A172 (cell line): Measurements from ENCODE around the gene ATP1B1. TPM values are rescaled to one million over a fixed set of nuclear protein-coding genes. Genes with fewer than 3 reads are reported as not detected.
"Not testable (repeated sequence)": the region's sequence is repeated elsewhere in the genome, so short reads cannot be mapped to it uniquely, and the experiment has no call there.

Experiments
- DNase-seq: peaks from one replicate; pipeline ENCODE4 v3.0.0-alpha.2; 2015; ENCODE audit warnings: low spot score
- total RNA-seq: library from RNA; depleted of rRNA; stranded (reverse); fragments of >200 nt; shearing (Covaris generic); gene quantifications from 2 replicates; pipeline ENCODE4 v1.2.3, GENCODE V29; 2014

ATP1B1 gene
- total RNA-seq, 1 experiment from 2014 or later, result 60.1 TPM

GRCh38 chr1:169142129-169142528, 35.6 kb downstream of the ATP1B1 start:
- no peak for DNase-seq

GRCh38 chr1:169143346-169143745, 36.9 kb downstream of the ATP1B1 start:
- no peak for DNase-seq

DNA sequence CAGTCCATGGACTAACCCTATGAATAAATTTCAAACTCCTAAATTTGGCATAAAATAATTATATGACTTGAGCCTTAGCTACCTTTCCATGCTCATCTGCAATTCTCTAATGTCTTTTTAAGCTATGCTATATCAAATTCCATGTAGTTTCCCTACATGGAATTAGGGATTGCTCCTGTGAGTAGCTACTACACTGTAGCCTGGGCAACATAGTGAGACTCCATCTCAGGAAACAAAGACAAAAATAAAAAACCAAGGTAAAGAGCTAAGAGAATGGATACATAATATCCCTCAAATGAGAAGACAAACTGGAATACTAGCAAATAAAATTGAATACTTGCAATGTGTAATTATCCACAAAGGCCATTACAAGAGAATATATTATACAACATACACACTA, 37.5 kb downstream of the ATP1B1 start:
- DNase-seq, result no peak

DNA sequence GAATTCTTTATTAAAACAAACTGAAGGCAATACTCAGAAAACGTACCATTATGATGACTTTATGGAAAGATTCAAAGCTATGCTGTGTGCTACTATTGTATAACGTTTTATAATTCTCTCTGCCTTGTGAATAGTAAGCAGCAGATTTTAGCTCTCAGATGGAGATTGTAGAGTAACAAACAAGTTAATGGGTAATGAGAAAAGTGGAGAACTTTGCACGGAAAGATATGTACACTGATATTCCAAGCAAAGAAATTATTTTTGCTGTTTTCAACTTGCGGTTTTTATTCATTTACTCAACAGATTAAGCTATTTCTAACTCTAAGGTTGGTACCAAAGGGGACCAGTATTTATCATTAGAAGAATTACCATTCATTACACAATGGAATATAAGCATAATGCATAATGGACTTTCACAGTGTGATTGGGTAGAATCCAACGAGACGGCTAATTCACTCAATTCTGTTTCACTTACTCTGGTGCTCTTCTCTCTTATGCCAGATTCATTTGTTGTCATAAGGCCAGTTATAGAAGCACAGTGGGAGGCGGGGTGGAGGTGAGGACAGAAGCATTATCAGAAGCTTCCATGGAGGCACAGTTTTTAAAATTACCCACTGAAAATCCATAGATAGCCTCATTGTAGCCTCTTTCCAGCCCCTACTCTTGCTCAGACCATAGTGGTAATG, 38.6 kb downstream of the ATP1B1 start:
- DNase-seq, result no peak

GRCh38 chr1:169146576-169147214, 40.2 kb downstream of the ATP1B1 start:
- no peak for DNase-seq

DNA sequence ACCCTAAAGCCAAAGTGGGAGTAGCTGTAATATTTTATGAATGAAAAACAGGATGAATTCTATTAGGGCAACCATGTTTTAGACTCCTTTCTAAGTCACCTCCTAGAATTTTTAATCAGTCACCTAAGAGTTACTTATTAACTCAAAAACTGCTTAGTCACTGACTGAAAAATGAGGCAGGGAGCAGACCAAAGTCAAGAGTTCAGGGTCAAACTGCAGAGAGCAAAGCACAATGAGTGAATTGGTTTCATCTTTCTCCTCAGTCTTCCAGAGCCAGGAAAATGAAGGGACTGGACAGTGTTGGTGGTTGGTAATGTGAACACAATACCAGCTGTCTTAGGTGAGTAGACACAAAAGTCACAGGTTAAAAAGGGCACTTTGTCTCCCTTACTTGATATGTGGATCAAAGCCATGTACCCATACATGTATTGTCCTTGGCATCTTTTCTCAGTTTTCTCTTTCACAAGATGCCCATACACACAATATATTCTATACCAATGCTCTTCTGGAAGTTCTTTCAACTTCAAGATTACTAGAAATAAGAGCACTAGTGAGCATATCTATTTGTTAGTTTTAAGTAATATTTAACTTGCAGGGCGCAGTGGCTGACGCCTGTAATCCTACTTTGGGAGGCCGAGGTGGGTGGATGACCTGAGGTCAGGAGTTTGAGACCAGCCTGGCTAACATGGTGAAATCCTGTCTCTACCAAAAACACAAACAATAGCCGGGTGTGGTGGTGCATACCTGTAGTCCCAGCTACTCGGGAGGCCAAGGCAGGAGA, 42.2 kb downstream of the ATP1B1 start:
- no peak for DNase-seq

DNA sequence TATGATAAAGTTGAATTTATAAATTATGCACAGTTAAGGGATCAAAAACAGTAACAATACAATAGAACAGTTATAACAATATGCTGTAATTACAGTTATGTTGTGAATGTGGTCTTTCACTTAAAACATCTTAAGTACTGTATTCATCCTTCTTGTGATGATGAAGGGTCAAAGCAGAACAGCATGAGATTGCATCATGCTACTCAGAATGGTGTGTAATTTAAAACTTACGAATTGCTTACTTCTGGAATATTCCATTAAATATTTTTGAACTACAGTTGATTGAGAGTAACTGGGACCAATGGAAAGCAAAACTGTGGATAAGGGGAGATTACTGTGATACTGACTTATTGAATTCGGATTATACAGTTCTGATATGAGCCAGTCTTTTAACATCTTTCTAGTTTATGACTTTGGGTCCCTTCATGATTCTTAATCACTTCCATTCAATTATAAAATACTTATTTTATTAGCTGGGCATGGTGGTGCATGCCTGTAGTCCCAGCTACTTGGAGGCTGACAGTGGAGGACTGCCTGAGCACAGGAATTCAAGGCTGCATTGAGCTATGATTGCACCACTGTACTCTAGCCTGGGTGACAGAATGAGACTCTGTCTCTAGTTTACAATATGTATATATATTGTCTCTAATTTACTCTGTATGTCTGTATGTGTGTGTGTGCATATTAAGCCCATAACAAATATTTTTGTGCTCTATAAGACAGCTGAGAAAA, 43.2 kb downstream of the ATP1B1 start:
- DNase-seq, result no peak

GRCh38 chr1:169150641-169151337, 44.3 kb downstream of the ATP1B1 start:
- no peak for DNase-seq

DNA sequence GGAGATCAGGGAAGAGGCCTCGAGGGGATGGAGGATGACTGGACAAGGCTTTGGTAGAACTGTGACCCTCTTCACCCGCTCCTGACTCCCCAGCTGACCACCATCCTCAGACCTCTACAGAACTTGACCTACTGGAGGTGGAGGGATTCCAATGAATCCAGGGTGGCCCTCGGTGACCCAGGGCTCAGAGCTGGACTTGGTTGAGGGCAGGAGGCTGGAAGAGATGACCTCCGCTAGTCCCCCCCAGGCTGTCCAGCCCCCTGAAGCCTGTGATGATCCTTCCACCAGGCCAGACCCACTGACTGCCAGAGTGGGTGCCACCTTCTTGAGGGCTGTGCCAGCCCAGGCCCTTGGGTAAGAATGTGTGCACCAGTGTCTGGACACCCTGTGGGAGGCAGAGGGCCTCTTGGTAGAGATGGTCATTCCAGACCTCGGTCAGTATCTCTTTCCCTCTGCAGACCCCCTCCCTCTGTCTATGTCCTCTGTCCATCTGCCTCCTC, 44.9 kb downstream of the ATP1B1 start:
- DNase-seq, result no peak

DNA sequence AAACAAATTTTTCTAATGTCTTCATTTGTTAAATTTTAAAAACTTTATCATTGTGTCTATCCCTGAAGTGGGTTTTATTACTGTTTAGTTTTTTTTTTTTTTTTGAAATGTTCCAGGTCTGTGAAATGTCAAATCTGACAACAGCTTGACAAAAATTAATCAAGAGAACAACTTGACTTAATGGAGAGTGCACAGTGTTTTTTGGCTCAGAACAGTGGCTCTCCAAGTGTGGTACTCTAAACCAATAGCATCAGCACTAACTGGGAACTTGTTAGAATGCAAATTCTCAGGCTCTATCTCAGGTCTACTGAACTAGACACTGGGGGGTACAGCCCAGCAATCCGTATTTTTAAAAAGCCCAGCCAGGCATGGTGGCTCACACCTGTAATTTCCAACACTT, 49.2 kb downstream of the ATP1B1 start:
- no peak for DNase-seq

DNA sequence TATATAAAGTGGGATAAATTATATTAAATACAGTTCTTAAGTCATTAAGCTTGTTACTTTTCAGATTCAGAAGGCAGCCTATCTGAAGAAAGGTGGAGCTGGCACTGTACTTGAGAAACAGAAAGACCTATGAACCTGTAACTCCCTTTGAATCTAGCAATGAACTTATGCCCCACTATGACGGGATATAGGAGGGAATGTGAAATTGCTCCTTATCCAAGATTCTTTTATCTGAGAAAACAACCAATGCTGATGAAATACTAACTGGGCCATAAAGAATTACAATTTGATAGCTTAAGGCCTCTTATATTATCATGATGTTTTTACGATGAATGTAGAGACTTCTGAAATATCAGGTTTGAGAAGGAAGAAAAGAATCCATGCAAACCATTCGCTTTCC, 50.1 kb downstream of the ATP1B1 start:
- DNase-seq, result no peak

- peak; percentile 38 for DNase-seq
Observed at GRCh38 chr1:169160845-169161495, 54.5 kb downstream of the ATP1B1 start.

- peak; percentile 66 for DNase-seq
Observed at GRCh38 chr1:169161496-169162194, 55.2 kb downstream of the ATP1B1 start.

GRCh38 chr1:169163059-169163458, 56.6 kb downstream of the ATP1B1 start:
- DNase-seq, result peak; percentile 75

DNA sequence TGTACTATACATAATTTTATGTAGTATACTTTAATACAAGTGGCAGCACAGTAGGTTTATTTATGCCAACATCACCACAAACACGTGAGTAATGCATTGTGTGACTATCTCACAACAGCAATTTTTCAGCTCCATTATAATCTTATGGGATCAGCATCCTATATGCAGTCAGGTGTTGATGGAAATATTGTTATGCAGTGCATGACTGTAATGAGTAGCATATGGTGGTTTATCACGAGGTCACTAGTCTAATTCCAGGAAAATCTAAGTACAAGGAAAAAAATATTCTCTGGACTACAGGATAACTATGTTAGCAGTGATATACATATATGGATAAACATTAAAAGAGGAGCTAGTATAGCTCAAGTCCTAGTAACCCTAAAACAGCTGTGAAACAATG, 69.0 kb downstream of the ATP1B1 start:
- DNase-seq, result no peak

DNA sequence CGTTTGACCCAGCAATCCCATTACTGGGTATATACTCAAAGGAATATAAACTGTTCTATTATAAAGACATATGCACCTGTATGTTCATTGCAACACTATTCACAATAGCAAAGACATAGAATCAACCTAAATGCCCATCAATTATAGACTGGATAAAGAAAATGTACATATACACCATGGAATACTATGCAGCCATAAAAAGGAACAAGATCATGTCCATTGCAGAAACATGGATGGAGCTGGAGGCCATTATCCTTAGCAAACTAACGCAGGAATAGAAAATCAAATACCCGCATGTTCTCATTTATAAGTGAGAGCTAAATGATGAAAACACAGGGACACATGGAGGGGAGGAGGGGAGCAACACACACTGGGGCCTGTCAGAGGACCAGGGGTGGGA, 72.9 kb downstream of the ATP1B1 start:
- DNase-seq, result not testable (repeated sequence)

DNA sequence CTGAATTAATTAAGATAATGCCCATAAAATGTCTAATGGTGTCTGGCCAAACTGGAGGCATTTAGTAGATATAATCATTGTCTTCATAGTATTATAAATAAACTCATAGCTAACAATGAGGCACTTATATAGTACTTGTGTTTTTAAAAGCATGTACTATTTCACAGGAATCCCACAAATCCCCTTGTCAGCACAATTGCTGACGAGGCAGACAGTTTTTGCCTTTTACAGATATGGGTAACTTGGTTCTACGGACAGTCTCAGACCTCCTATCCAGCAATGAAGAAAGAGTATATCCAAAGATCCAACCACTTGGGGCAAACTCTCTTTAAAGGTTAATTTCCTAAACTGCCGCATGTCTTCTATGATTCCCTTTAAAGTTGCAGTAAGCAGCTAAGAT, 73.7 kb downstream of the ATP1B1 start:
- DNase-seq, result no peak
